SK-N-SH treated with all-trans-retinoic acid at 6 μM for 48 hours (cell line): ENCODE data around the gene SEL1L.

Experiments used
- CREB5 ChIP-seq: fragments of 250-450 bp; sonication (Bioruptor Pico); IDR thresholded peaks from 2 replicates; pipeline ENCODE4 v1.5.1; 2020; ENCODE audit warnings: low read depth, mild to moderate bottlenecking, moderate library complexity
- OSR1 ChIP-seq: fragments of 250-450 bp; sonication (Bioruptor Pico); IDR thresholded peaks from 2 replicates; pipeline ENCODE4 v1.8.0; 2022; ENCODE audit warnings: moderate library complexity, mild to moderate bottlenecking, inconsistent platforms
- TOX ChIP-seq: fragments of 250-450 bp; sonication (Bioruptor Pico); IDR thresholded peaks from 2 replicates; pipeline ENCODE4 v1.8.0; 2021; ENCODE audit warnings: mild to moderate bottlenecking, moderate library complexity, borderline replicate concordance
- ZFP3 ChIP-seq: fragments of 250-450 bp; sonication (Bioruptor Pico); IDR thresholded peaks from 2 replicates; pipeline ENCODE4 v1.5.0; 2020; ENCODE audit warnings: mild to moderate bottlenecking, moderate library complexity

DNA sequence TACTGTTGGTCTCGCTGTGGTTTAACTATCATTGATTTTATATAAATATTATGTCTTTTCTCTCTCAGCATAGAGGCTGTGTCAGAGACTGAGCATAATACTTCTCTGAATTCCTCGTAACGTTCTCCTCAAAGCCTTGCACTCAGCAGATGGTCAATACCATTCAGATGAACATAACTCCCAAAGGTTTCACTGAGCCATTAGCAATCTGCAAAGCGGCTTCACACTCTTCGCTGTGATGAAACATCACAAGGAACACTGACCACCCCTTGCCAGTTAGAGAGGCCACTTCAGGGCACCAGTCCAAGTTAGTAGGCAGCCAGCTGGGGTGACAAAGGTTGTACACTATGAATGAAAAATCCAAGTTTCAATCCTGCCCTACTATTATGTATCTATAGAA lies 103.4 kb downstream of the SEL1L start:
- TF ChIP-seq CREB5 (CRISPR knock-in tag), result no peak
- TF ChIP-seq ZFP3 (CRISPR knock-in tag), result no peak
- TF ChIP-seq OSR1 (CRISPR knock-in tag), result no peak
- no peak for TF ChIP-seq TOX (CRISPR knock-in tag)
